Measurements from ENCODE around the gene STK24.

DNA sequence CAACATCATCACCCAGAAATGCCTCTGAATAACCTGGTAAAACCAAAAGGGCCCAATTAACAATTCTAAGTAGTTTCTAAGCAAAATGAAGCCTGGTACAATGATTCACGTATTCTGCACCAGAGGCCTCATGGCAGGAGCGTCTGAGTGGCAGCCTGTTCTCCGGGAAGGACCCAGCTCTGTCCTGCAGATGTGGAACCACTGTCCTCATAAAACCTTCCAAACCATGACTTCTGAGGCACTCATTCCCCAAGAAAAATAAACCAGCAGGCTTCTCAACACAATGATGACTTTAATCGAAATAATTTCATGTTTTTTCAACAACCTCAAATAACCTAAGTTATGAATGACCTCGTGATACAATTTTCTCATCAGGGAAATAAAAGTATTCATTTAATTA, 89.9 kb downstream of the STK24 start:
- TF ChIP-seq, protein P1, sequence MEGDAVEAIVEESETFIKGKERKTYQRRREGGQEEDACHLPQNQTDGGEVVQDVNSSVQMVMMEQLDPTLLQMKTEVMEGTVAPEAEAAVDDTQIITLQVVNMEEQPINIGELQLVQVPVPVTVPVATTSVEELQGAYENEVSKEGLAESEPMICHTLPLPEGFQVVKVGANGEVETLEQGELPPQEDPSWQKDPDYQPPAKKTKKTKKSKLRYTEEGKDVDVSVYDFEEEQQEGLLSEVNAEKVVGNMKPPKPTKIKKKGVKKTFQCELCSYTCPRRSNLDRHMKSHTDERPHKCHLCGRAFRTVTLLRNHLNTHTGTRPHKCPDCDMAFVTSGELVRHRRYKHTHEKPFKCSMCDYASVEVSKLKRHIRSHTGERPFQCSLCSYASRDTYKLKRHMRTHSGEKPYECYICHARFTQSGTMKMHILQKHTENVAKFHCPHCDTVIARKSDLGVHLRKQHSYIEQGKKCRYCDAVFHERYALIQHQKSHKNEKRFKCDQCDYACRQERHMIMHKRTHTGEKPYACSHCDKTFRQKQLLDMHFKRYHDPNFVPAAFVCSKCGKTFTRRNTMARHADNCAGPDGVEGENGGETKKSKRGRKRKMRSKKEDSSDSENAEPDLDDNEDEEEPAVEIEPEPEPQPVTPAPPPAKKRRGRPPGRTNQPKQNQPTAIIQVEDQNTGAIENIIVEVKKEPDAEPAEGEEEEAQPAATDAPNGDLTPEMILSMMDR (IDR thresholded peaks at IDR 0.05), result no peak
- no peak for TF ChIP-seq POLR2AphosphoS5 (IDR thresholded peaks at IDR 0.05)

Measured in breast epithelium (tissue), 3 donors.